ENCODE data around the gene ST6GALNAC4.
"Not testable (repeated sequence)": the region's sequence is repeated elsewhere in the genome, so short reads cannot be mapped to it uniquely, and the experiment has no call there.

The ST6GALNAC4 gene

DNA sequence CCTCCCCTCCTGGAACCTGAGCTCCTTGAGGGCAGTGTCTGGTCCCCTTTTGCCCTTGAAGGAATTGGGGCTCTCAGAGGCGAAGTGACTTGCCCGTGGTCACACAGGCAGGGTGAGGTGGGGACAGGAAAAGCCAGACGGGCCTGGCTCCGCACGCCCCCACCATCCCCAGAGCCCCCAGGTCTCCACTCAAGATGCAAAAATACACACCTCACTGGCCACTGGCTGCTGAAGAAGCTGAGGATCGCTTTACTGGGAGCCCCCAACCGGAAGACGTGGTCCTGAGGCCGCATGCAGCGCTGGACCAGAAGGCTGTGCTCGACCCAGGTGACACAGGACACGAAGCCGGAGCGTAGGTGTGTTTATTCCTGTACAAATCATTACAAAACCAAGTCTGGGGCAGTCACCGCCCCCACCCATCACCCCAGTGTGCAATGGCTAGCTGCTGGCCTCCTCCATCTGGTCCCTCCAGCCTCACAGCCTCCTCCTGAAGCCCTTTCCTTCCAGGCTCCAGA, 31.8 kb downstream of the ST6GALNAC4 start:
- no peak for DNase-seq

DNA sequence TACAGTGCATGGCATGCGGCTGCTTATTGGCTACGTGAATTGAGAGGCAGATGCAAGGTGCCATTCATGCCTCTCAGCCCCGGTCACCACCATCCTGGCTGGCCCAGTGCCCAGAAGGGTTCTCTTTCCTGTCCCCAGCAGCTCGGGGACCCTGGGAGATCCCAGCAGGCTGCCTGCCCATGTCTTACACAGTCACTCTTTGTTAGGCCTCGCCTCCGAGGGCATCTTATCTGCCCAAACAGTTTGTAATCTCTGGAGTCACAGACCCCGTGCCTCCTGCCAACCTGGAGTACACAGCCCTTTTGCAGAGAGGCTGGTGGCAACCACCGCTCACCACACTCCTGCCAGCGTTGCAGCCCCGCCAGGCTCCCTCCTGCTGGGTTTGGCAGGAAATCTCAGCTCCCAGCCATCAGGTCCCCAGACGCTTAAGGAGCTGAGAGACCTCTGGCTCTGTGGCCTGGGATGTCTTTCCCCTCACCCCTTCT, 32.4 kb downstream of the ST6GALNAC4 start:
- no peak for DNase-seq

GRCh38 chr9:127883959-127884358, 32.9 kb downstream of the ST6GALNAC4 start:
- DNase-seq, result no peak

DNA sequence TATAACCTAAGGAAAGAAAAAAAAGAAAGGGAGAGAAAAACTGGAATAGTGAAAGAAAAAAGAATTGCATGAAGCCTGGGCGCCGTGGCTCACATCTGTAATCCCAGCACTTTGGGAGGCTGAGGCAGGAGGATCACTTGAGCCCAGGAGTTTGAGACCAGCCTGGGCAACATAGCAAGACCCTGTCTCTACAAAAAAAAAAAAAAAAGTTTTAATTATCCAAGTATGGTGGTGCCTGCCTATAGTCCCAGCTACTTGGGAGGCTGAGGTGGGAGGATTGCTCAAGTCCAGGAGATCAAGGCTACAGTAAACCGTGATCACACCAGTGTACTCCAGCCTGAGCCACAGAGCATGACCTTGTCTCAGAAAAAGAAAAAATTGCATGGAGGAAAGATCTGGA, 35.1 kb downstream of the ST6GALNAC4 start:
- DNase-seq, result not testable (repeated sequence)

- no peak for DNase-seq
Measured at GRCh38 chr9:127880143-127880542, 36.7 kb downstream of the ST6GALNAC4 start.

DNA sequence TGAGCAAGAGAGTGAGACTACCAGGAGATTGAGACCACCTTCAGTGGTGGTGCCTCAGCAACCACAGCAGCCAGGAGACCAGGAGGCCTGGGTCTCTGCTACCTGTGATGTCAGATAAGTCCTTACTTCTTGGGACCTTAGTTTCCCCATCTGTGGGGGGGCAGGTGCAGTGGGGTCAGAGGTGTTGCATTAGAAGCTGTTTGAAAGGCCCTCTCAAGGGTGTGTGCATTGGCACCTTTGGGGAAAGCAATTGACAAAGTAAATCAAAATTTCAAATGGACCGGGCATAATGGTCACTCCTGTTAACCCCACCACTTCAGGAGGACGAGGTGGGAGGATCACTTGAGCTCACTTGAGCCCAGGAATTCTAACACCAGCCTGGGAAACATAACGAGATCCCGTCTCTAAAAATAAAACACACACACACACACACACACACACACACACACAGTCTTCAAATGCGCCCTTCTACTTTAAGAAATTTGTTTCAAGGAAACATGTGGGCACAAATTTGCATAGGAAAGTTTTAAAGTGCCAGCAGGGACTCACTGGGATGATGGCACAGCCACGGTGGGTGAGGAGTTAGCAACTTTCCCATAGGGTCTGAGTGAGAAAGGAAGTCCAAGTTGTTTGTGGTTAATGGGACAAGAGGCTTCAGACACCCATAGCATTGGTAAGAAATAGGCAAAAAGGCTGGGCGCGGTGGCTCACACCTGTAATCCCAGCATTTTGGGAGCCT, 38.0 kb downstream of the ST6GALNAC4 start:
- no peak for DNase-seq

DNA sequence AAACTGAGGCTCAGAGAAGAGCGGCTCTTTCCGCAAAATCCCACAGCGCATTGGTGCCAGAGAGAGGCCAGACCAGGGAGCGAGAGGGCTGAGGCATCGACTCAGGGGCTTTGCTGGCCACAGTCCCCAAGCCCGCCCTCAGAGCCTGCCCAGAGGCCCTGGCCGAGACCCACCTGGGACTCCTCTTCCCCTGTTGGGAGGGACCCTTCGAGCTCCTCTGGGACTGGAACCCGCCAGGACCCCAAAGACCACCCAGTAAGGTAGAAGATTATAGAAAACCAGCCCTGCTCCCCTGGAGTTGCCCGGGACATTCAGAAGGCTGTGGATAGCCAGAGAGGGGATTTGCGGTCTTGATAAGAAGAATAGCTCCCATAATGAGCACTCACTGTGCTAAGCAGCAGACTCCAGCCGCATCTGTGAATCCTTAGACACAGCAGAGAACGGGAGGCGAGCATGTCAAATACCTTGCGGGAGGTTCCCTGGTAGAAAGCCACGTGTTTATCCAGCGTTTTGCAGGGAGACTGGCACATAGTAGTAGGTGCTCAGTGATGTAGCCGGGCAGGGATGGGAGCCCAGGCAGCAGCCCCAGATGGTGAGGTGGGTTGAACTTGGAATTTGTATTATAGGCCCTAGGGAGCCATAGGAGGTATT, 38.7 kb downstream of the ST6GALNAC4 start:
- no peak for DNase-seq

DNA sequence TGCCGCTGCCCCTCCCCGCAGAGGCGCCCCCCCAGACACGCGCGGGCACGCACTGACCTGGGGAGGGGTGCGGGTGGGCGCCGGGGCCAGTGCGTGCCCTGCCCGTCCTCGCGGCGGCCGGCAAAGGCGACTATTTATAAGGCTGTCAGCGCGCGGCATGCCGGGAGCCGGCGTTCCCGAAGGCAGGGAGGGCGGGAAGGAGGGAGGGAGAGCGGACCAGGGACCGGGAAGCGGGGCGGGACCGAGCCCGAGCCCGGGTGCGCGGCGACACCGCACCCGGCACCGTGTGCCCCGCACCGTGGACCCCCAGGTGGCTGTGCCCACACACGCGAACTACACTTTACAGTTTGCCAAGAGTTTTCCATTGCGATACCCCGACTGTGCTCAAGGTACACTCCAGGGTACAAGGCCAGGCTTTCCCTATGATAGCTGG, 39.3 kb downstream of the ST6GALNAC4 start, which contains the start of gene AK1:
AK1 (minus strand) TSS at position 110 of the 433 bp plus-strand sequence. CDS start 3,058 bp downstream, outside the sequence.
- no peak for DNase-seq

GRCh38 chr9:127876764-127877562, 39.9 kb downstream of the ST6GALNAC4 start:
- no peak for DNase-seq

GRCh38 chr9:127876026-127876763, 40.6 kb downstream of the ST6GALNAC4 start:
- DNase-seq, result no peak

- no peak for DNase-seq
Measured at GRCh38 chr9:127875306-127875966, 41.4 kb downstream of the ST6GALNAC4 start.

DNA sequence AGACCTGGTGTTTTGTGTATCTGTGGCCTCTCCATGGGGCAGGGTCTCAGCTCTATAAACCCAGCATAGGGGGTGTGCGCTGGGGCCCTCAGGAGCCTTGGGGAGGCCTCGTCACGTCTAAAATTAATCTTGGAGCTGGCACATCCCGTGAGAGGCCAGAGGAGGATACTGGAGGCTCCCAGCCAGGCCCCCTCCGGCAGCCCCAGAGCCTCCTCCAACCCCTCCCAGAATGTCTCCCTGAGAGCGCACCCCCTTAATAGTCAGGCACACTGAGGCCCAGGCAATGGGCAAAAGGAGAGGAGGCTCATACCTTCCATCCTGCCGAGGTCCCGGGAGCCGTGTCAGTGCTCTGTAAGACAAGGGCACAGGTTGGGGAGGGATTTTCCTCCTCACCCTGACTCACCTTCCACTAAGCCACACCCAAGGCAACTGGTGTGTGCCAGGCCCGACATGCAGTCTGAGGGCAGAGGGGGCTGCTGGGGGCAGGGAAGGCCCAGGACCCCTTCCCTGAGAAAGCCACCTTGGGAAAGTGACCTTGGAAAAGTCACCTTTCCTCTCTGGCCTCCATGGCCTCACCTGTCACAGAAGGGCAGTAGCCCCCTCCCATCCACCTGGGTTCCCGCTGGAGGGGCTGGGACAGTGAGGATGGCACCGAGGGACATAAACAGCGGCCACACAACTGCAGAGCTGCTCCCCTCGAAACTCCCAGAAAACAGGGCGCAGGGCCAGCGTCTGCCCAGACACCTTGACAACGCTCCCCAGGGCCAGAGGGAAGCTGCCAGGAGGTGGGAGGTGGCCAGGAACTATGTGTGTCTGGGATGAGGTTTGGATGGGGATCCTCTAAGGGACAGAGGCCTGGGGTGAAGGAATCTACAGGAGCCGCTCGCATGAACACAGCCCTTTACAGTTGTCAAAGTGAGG, 42.3 kb downstream of the ST6GALNAC4 start:
- DNase-seq, result no peak

DNA sequence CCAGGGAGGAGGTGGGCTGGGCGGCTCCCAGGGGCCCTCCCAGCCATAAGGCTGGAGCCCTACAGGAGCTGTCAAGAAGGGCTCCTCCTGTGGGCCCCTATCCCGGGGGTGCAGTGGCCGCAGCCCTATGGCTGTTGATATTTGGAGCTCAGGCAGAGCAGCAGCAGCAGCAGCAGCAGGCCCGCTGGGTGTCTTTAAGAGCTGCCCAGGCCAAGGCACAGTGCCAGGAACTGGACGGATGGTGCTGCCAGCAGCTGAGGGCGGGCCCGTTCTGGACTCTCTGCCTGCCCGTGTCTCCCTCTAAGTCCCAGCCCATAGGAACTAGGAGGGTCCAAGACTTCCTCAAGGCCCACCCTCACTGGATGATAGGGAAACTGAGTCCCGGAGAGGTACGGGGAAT, 43.0 kb downstream of the ST6GALNAC4 start:
- no peak for DNase-seq

- no peak for DNase-seq
Measured at GRCh38 chr9:127873223-127873691, 43.6 kb downstream of the ST6GALNAC4 start.

- no peak for DNase-seq
Measured at GRCh38 chr9:127872369-127873222, 44.2 kb downstream of the ST6GALNAC4 start.

- DNase-seq, result no peak
Measured at GRCh38 chr9:127871531-127871930, 45.3 kb downstream of the ST6GALNAC4 start.

DNA sequence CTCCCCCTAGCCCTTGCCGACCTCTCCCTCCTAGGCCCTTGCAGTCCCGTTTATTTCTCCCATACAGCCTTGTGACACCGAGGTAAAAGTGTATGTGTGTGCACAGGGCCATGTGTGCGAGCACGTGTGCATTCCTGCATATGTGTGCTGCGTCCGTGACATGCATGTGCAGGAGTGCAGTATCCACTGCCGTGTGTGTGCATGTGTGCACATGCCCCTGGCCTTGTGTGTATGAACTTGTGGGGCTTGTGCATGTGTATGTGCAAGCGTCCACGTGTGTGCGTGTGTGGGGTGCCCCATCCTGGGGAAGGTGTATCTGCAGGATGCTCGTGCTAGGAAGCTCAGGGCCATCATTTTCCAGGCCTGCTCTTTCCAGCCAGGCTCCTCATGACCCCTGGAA, 46.0 kb downstream of the ST6GALNAC4 start:
- no peak for DNase-seq

DNA sequence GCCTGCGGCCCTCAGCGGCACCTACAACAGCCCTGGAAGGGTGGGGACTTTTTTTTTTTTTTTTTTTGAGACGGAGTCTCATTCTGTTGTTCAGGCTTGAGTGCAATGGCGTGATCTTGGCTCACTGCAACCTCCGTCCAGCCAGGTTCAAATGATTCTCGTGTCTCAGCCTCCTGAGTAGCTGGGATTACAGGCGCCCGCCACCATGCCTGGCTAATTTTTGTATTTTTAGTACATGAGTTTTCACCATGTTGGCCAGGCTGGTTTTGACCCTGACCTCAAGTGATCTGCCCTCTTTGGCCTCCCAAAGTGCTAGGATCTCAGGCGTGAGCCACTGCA, 46.7 kb downstream of the ST6GALNAC4 start:
- not testable (repeated sequence) for DNase-seq

DNA sequence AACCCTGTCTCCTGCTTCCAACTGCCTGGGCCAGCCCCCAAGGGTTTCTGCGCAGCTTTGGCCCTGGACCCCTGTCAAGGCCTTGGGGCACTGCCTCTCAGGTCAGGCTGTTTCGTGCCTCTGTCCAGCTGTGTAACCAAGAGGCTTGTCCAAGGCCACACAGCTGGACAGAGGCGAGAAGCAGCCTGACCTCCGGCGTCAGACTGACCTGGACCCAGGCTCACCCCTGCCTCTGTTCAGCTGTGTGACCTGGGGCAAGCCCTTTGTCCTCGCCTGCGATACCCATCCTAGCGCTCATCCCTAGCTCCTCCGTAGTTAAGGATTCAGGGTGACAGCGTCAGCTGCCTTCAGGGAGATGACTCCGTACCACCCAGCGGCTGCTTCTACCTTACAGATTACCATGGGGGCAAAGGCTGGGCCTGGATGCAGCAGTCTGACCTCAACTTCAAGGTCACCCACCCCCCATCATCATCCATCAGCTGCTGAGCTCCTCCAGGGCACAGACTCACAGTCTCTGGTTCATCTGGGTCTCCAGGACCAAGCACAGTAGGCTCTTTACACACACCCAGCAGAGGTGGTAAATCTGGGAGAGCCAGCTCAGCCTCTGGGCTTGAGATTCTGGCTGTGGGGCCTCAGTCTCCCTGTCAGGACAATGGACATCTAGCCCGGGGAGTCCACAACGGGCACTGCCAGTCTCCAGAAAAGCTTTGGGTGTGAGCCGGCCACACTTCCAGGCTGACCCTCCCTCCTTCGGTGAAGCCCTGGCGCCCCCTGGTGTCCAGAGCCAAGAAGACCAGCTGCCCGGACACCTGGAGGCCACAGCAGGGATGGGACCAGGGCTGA, 47.3 kb downstream of the ST6GALNAC4 start:
- DNase-seq, result peak; percentile 71

All from effector CD4-positive, alpha-beta T cell (primary cell).